Adrenal gland (tissue), 5 donors: Measurements from ENCODE around the gene TEKTIP1.

Source experiments
- CTCF ChIP-seq, 6 experiments: fragments of 450-650 bp in 4 of 6; fragments of 200-600 bp in 2 of 6; sonication (generic) in 1 of 6; IDR thresholded peaks; 1 replicate in 5 of 6; 2 replicates in 1 of 6; pipeline versions ENCODE4 v1.5.1 to v1.8.0; 2016 to 2021; ENCODE audit warnings: antibody characterized with exemption in 6 of 6, mild to moderate bottlenecking in 2 of 6, moderate library complexity in 1 of 6
- POLR2A ChIP-seq, 2 donors: fragments of 450-650 bp; IDR thresholded peaks; one replicate each; pipeline ENCODE4 v1.6.1; 2017; ENCODE audit warnings: antibody characterized with exemption in 2 of 2, mild to moderate bottlenecking in 2 of 2, moderate library complexity in 1 of 2
- donor health status: DM: no; HTN: no; CAD: no.

GRCh38 chr19:3556423-3556977 is 17.5 kb downstream of the TEKTIP1 start:
- TF ChIP-seq POLR2A (IDR thresholded peaks at IDR 0.05) (no peak), CTCF (IDR thresholded peaks at IDR 0.05) (no peak)
